Hematopoietic multipotent progenitor cell treated with erythropoietin and hydrocortisone succinate and interleukin-3 and kit ligand, for 15 days (in vitro differentiated cells): ENCODE results near the gene CARMIL3.

Experiments used
- DNase-seq: peaks from one replicate; pipeline ENCODE4 v3.0.0-alpha.2; 2015; ENCODE audit warnings: low spot score

CARMIL3 gene

GRCh38 chr14:24064091-24064795 lies 12.4 kb downstream of the CARMIL3 start:
- no peak for DNase-seq

- no peak for DNase-seq
Measured at GRCh38 chr14:24064856-24065255, 13.0 kb downstream of the CARMIL3 start.

GRCh38 chr14:24065408-24065807 lies 13.6 kb downstream of the CARMIL3 start:
- DNase-seq, result no peak

GRCh38 chr14:24066496-24067132 lies 14.8 kb downstream of the CARMIL3 start:
- DNase-seq, result no peak

GRCh38 chr14:24067133-24068082 lies 15.6 kb downstream of the CARMIL3 start:
- no peak for DNase-seq

GRCh38 chr14:24068711-24069410 lies 17.1 kb downstream of the CARMIL3 start:
- DNase-seq, result no peak

GRCh38 chr14:24069411-24069735 lies 17.6 kb downstream of the CARMIL3 start:
- no peak for DNase-seq

GRCh38 chr14:24070285-24071143 lies 18.7 kb downstream of the CARMIL3 start:
- no peak for DNase-seq

GRCh38 chr14:24071144-24071697 lies 19.4 kb downstream of the CARMIL3 start, which contains the start of gene CPNE6:
CPNE6 (plus strand) TSS chr14:24071562; CDS start chr14:24072937, 1,375 bp downstream.
- no peak for DNase-seq

- DNase-seq, result no peak
Measured at GRCh38 chr14:24071836-24072430, 20.1 kb downstream of the CARMIL3 start.

- no peak for DNase-seq
Measured at GRCh38 chr14:24072436-24072835, 20.6 kb downstream of the CARMIL3 start.

- no peak for DNase-seq
Measured at GRCh38 chr14:24072881-24073877, 21.4 kb downstream of the CARMIL3 start.

GRCh38 chr14:24074625-24075484 lies 23.0 kb downstream of the CARMIL3 start:
- no peak for DNase-seq

- no peak for DNase-seq
Measured at GRCh38 chr14:24075485-24076301, 23.9 kb downstream of the CARMIL3 start.

GRCh38 chr14:24076302-24076601 lies 24.4 kb downstream of the CARMIL3 start:
- DNase-seq, result no peak

- no peak for DNase-seq
Measured at GRCh38 chr14:24077086-24077485, 25.3 kb downstream of the CARMIL3 start.

GRCh38 chr14:24078146-24078545 lies 26.3 kb downstream of the CARMIL3 start:
- DNase-seq, result no peak
